PFSK-1 (cell line): ENCODE results near the gene RNF144B.

Source experiments
- FOXP2 ChIP-seq: optimal IDR thresholded peaks from 2 replicates; pipeline ENCODE3; 2011; ENCODE audit warnings: borderline replicate concordance, control low read depth, inconsistent platforms; ENCODE audit not compliant: insufficient read depth; ENCODE audit errors: extremely low read length, extremely low read depth
- POLR2AphosphoS5 ChIP-seq: IDR thresholded peaks from 2 replicates; pipeline ENCODE4 v1.6.1; 2012; ENCODE audit warnings: low read depth, mild to moderate bottlenecking, control low read depth, low read length, moderate library complexity
- SIN3A ChIP-seq: IDR thresholded peaks from 2 replicates; pipeline ENCODE4 v1.6.1; 2012; ENCODE audit warnings: mild to moderate bottlenecking, low read length, moderate library complexity, borderline replicate concordance; ENCODE audit not compliant: insufficient read depth
- TAF1 ChIP-seq: IDR thresholded peaks from 2 replicates; pipeline ENCODE4 v1.6.1; 2012; ENCODE audit warnings: low read length, control low read depth, borderline replicate concordance; ENCODE audit not compliant: insufficient read depth
- TF ChIP-seq, protein P1 (sequence below), 2 experiments: IDR thresholded peaks; 2 replicates each; pipeline versions ENCODE4 v1.6.1 to v1.8.0; 2011 to 2012; ENCODE audit warnings: low read depth in 2 of 2, low read length in 2 of 2, control low read depth in 1 of 2, inconsistent platforms in 1 of 2, mild to moderate bottlenecking in 1 of 2, moderate library complexity in 1 of 2; ENCODE audit not compliant: insufficient read depth in 1 of 2

DNA sequence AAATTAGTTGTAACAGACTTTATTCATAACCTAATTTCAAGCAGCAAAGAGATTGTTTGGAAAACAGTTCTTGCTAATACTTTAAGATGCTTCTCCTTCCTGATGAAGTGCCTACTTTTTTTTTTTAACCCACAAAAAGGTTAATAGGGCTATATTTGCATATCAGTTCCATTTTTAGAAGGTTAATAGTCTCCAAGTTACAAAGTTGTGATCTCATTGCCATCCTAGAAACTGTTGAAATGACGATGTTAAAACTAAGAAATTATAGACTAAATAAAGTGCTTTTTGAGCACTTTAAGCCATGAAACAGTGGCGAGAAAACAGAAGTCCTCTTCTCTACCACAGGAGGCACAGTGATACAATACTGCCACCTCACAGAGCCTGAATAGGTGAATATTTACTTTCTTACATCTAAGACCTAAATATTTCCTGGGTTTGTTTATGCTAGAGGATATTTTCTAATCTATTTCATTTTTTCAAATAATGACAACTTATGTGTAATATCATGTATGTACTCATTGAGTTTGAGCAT, 5.3 kb downstream of the RNF144B start:
- no peak for TF ChIP-seq POLR2AphosphoS5
- TF ChIP-seq, protein P1, sequence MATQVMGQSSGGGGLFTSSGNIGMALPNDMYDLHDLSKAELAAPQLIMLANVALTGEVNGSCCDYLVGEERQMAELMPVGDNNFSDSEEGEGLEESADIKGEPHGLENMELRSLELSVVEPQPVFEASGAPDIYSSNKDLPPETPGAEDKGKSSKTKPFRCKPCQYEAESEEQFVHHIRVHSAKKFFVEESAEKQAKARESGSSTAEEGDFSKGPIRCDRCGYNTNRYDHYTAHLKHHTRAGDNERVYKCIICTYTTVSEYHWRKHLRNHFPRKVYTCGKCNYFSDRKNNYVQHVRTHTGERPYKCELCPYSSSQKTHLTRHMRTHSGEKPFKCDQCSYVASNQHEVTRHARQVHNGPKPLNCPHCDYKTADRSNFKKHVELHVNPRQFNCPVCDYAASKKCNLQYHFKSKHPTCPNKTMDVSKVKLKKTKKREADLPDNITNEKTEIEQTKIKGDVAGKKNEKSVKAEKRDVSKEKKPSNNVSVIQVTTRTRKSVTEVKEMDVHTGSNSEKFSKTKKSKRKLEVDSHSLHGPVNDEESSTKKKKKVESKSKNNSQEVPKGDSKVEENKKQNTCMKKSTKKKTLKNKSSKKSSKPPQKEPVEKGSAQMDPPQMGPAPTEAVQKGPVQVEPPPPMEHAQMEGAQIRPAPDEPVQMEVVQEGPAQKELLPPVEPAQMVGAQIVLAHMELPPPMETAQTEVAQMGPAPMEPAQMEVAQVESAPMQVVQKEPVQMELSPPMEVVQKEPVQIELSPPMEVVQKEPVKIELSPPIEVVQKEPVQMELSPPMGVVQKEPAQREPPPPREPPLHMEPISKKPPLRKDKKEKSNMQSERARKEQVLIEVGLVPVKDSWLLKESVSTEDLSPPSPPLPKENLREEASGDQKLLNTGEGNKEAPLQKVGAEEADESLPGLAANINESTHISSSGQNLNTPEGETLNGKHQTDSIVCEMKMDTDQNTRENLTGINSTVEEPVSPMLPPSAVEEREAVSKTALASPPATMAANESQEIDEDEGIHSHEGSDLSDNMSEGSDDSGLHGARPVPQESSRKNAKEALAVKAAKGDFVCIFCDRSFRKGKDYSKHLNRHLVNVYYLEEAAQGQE (IDR thresholded peaks at IDR 0.05; ENCODE audit: insufficient read depth in 1 of 2, low read depth in 2 of 2, low read length in 2 of 2) = no peak
- no peak for TF ChIP-seq TAF1
- TF ChIP-seq SIN3A = no peak
- TF ChIP-seq FOXP2 = no peak
